ENCODE measurements around the gene GET4.

GRCh38 chr7:831596-832166 lies 44.7 kb upstream of the GET4 start:
- no peak for TF ChIP-seq MXI1 (IDR thresholded peaks at IDR 0.05; ENCODE audit: borderline replicate concordance, low read depth, low read length)
- no peak for TF ChIP-seq CTCF (conservative IDR thresholded peaks at IDR 0.05; ENCODE audit: low read depth, low read length)

All from IMR-90 (cell line).